HCT116 (cell line): ENCODE results near the gene APPBP2. TPM values are rescaled to one million over a fixed set of nuclear protein-coding genes. Genes with fewer than 3 reads are reported as not detected.

Source experiments
- ATAC-seq: fragments of 200-7000 bp; cut with Tn5 transposase; 2 replicates; pipeline ENCODE4 v1.9.1; 2020; ENCODE audit warnings: mild to moderate bottlenecking, moderate library complexity
- BruUV-seq: library from RNA; stranded (reverse); fragments of 400-500 nt; replicated peaks from 2 replicates; lab custom pipeline; 2021; lab: Mats Ljungman, UMichigan
- CTCF ChIA-PET: fragments of 300-600 bp; sonication (Branson Sonifier 250); formaldehyde crosslinking; loops from one replicate; lab custom pipeline; 2021; ENCODE audit warnings: antibody characterized with exemption; lab: Charles Lee
- POLR2A ChIA-PET: fragments of 300-600, 350-600 bp; sonication (Branson Sonifier 250); formaldehyde crosslinking; loops from one replicate; lab custom pipeline; 2021; ENCODE audit warnings: antibody characterized with exemption; lab: Charles Lee
- RAD21 ChIA-PET, 2 experiments: fragments of 300-600 bp; sonication (Branson Sonifier 250); formaldehyde crosslinking; loops; one replicate each; lab custom pipeline; 2023; ENCODE audit warnings: low total read pairs in 2 of 2; ENCODE audit not compliant: uncharacterized antibody in 2 of 2, unreplicated experiment in 2 of 2, low non-redundant PET in 1 of 2; lab: Charles Lee
- DNase-seq: peaks from one replicate; pipeline ENCODE4 v3.0.0-alpha.2; 2010; ENCODE audit warnings: low read depth, low spot score
- H2AFZ ChIP-seq: fragments of 200-600 bp; shearing (Covaris generic), sonication (generic); 2 replicates; pipeline ENCODE4 v1.6.1; 2017; ENCODE audit warnings: low read depth, mixed run types, mixed read lengths, antibody characterized with exemption, low read length; ENCODE audit not compliant: poor library complexity, severe bottlenecking
- H3K27ac ChIP-seq: 2 replicates; pipeline ENCODE4 v1.5.1; 2012; ENCODE audit warnings: low read depth, low read length
- H3K27me3 ChIP-seq: fragments of 200-600 bp; sonication (generic); 2 replicates; pipeline ENCODE4 v1.6.1; 2016; ENCODE audit warnings: mixed run types, low read length, mixed read lengths; ENCODE audit not compliant: insufficient read depth
- H3K36me3 ChIP-seq, 2 experiments: fragments of 200-500 bp in 1 of 2; fragments of 200-600 bp in 1 of 2; sonication (Bioruptor generic) in 1 of 2; sonication (generic) in 1 of 2; 2 replicates each; pipeline versions ENCODE4 v1.5.1 to v1.6.1; 2014 to 2016; ENCODE audit warnings: low read length in 2 of 2, inconsistent platforms in 1 of 2, mixed read lengths in 1 of 2, mixed run types in 1 of 2; ENCODE audit not compliant: insufficient read depth in 2 of 2, control insufficient read depth in 1 of 2
- H3K4me1 ChIP-seq, 2 experiments: fragments of 200-600 bp in 1 of 2; sonication (generic) in 1 of 2; 2 replicates each; pipeline versions ENCODE4 v1.5.1 to v1.6.1; 2012 to 2017; ENCODE audit warnings: low read length in 2 of 2, inconsistent platforms in 1 of 2, mild to moderate bottlenecking in 1 of 2, mixed read lengths in 1 of 2, mixed run types in 1 of 2, moderate library complexity in 1 of 2; ENCODE audit not compliant: insufficient read depth in 2 of 2, control insufficient read depth in 1 of 2
- H3K4me2 ChIP-seq: fragments of 200-600 bp; sonication (generic); 2 replicates; pipeline ENCODE4 v1.6.1; 2017; ENCODE audit warnings: mixed run types, low read length, mixed read lengths
- H3K4me3 ChIP-seq, 2 experiments: fragments of 200-600 bp in 1 of 2; sonication (generic) in 1 of 2; replicated peaks in 1 of 2; 2 replicates each; pipeline ENCODE4 v1.5.1; 2011 to 2016; ENCODE audit warnings: low read length in 2 of 2, control low read depth in 1 of 2, low read depth in 1 of 2, mild to moderate bottlenecking in 1 of 2, mixed read lengths in 1 of 2, mixed run types in 1 of 2
- H3K79me2 ChIP-seq: fragments of 200-600 bp; sonication (generic); 2 replicates; pipeline ENCODE4 v1.6.1; 2017; ENCODE audit warnings: mild to moderate bottlenecking, mixed run types, low read length, moderate library complexity, mixed read lengths; ENCODE audit not compliant: insufficient read depth
- H3K9ac ChIP-seq: fragments of 200-600 bp; sonication (generic); 2 replicates; pipeline ENCODE4 v1.6.1; 2016; ENCODE audit warnings: low read length, mixed read lengths
- H3K9me2 ChIP-seq: fragments of 200-600 bp; sonication (generic), shearing (Covaris generic); 2 replicates; pipeline ENCODE4 v1.6.1; 2017; ENCODE audit warnings: mixed run types, mild to moderate bottlenecking, moderate library complexity; ENCODE audit not compliant: insufficient read depth
- H3K9me3 ChIP-seq, 2 experiments: fragments of 200-500 bp in 1 of 2; fragments of 200-600 bp in 1 of 2; sonication (Bioruptor generic) in 1 of 2; sonication (generic) in 1 of 2; 2 replicates each; pipeline ENCODE4 v1.6.1; 2014 to 2017; ENCODE audit warnings: low read length in 2 of 2, mixed read lengths in 2 of 2, inconsistent platforms in 1 of 2, low read depth in 1 of 2, mild to moderate bottlenecking in 1 of 2, mixed run types in 1 of 2, moderate library complexity in 1 of 2; ENCODE audit not compliant: control insufficient read depth in 1 of 2, insufficient read depth in 1 of 2
- H4K20me1 ChIP-seq: fragments of 200-600 bp; sonication (generic), shearing (Covaris generic); 2 replicates; pipeline ENCODE4 v1.6.1; 2017; ENCODE audit warnings: mixed run types, mild to moderate bottlenecking, moderate library complexity; ENCODE audit not compliant: insufficient read depth
- CEBPB ChIP-seq: IDR thresholded peaks from 2 replicates; pipeline ENCODE4 v1.6.1; 2012; ENCODE audit warnings: low read depth
- ELF1 ChIP-seq: IDR thresholded peaks from 2 replicates; pipeline ENCODE4 v1.6.1; 2012; ENCODE audit warnings: low read depth, borderline replicate concordance
- FOSL1 ChIP-seq: IDR thresholded peaks from 2 replicates; pipeline ENCODE4 v1.6.1; 2012; ENCODE audit warnings: low read depth
- POLR2AphosphoS5 ChIP-seq: IDR thresholded peaks from 2 replicates; pipeline ENCODE4 v1.6.1; 2011; ENCODE audit warnings: mild to moderate bottlenecking, low read depth, low read length, moderate library complexity
- RAD21 ChIP-seq: IDR thresholded peaks from 2 replicates; pipeline ENCODE4 v1.6.1; 2012; ENCODE audit warnings: low read depth, mild to moderate bottlenecking
- SP1 ChIP-seq: IDR thresholded peaks from 2 replicates; pipeline ENCODE4 v1.6.1; 2012; ENCODE audit warnings: low read depth
- SRF ChIP-seq: IDR thresholded peaks from 2 replicates; pipeline ENCODE4 v1.6.1; 2012; ENCODE audit warnings: low read depth
- TCF7L2 ChIP-seq: IDR thresholded peaks from 2 replicates; pipeline ENCODE4 v1.7.0; 2011; ENCODE audit warnings: borderline replicate concordance, inconsistent platforms; ENCODE audit not compliant: insufficient read depth, insufficient read length; ENCODE audit errors: extremely low read depth
- ZFX ChIP-seq: fragments of 450-650 bp; IDR thresholded peaks from 2 replicates; pipeline ENCODE4 v1.6.1; 2017
- ZNF274 ChIP-seq: fragments of 200-500 bp; sonication (Bioruptor generic); IDR thresholded peaks from 2 replicates; pipeline ENCODE4 v1.6.1; 2014; ENCODE audit warnings: mild to moderate bottlenecking, low read depth, low read length, inconsistent platforms
- intact Hi-C: fragments of 100-400 bp; cut with micrococcal nuclease; formaldehyde crosslinking; loops from 2 replicates; pipeline ENCODE4 v1.10.0; 2022
- total RNA-seq: library from RNA; stranded (reverse); gene quantifications from one replicate; pipeline ENCODE4 v1.2.1, GENCODE V29; 2021; ENCODE audit not compliant: unreplicated experiment
- TF ChIP-seq, protein P1 (sequence below), 3 experiments: fragments of 200-600 bp in 1 of 3; sonication (generic) in 1 of 3; IDR thresholded peaks in 2 of 3; conservative IDR thresholded peaks in 1 of 3; 2 replicates each; pipeline ENCODE4 v1.5.1; 2012 to 2017; ENCODE audit warnings: low read depth in 2 of 3, low read length in 2 of 3, antibody characterized with exemption in 1 of 3, borderline replicate concordance in 1 of 3, control low read depth in 1 of 3, mild to moderate bottlenecking in 1 of 3, mixed read lengths in 1 of 3, mixed run types in 1 of 3, moderate library complexity in 1 of 3; ENCODE audit not compliant: insufficient read depth in 1 of 3
- TF ChIP-seq, protein P2 (sequence below): IDR thresholded peaks from 2 replicates; pipeline ENCODE4 v1.6.1; 2012
- TF ChIP-seq, protein P3 (sequence below): IDR thresholded peaks from 2 replicates; pipeline ENCODE4 v1.6.1; 2012; ENCODE audit warnings: low read depth

Gene APPBP2
- total RNA-seq, 1 experiment from 2014 or later: 35.8 TPM

DNA sequence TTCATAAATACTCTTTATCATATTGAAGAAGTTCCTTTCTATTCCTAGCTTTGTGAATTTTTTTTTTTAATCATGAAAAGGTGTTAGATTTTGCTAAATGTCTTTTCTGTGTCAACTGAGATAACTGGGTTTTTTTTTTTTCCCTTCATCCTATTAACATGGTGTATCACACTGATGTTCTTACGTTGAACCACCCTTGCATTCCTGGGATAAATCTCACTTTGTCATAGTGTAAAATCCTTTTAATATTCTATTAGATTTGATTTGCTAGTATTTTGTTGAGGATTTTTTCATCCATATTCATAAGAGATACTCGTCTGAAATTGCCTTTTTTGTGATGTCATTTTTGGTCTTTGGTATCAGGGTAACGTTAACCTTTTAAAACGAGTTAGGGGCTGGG, 54.6 kb downstream of the APPBP2 start:
- ChIA-PET RAD21 (no interaction called here), POLR2A (no interaction called here), CTCF (no interaction called here)
- no peak overlapping the region for H3K4me3 ChIP-seq
- no peaks in the 10 kb centered on the region for H4K20me1 ChIP-seq
- no peak overlapping the region for H2AFZ ChIP-seq
- no peaks in the 10 kb centered on the region for H3K27me3 ChIP-seq
- no peak overlapping the region for H3K4me2 ChIP-seq
- no peak overlapping the region for H3K9ac ChIP-seq
- no peaks in the 10 kb centered on the region for H3K9me2 ChIP-seq
- no peak for ATAC-seq
- DNase-seq: no peak
- no peaks in the 10 kb centered on the region for H3K79me2 ChIP-seq
- H3K9me3 ChIP-seq: no peaks in the 10 kb centered on the region
- H3K27ac ChIP-seq: no peak overlapping the region
- peaks cover 10% of the 10 kb centered on the region in 2 experiments for H3K4me1 ChIP-seq
- no TSS peak for BruUV-seq
- intact Hi-C loops: no loop called here
- TF ChIP-seq, protein P1, sequence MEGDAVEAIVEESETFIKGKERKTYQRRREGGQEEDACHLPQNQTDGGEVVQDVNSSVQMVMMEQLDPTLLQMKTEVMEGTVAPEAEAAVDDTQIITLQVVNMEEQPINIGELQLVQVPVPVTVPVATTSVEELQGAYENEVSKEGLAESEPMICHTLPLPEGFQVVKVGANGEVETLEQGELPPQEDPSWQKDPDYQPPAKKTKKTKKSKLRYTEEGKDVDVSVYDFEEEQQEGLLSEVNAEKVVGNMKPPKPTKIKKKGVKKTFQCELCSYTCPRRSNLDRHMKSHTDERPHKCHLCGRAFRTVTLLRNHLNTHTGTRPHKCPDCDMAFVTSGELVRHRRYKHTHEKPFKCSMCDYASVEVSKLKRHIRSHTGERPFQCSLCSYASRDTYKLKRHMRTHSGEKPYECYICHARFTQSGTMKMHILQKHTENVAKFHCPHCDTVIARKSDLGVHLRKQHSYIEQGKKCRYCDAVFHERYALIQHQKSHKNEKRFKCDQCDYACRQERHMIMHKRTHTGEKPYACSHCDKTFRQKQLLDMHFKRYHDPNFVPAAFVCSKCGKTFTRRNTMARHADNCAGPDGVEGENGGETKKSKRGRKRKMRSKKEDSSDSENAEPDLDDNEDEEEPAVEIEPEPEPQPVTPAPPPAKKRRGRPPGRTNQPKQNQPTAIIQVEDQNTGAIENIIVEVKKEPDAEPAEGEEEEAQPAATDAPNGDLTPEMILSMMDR (IDR thresholded peaks at IDR 0.05 in 2 of 3, conservative IDR thresholded peaks at IDR 0.05 in 1 of 3; ENCODE audit: borderline replicate concordance in 1 of 3, insufficient read depth in 1 of 3, low read depth in 2 of 3, low read length in 2 of 3): no peak
- no peak for TF ChIP-seq SP1
- TF ChIP-seq TCF7L2: no peak
- TF ChIP-seq SRF: no peak
- no peak for TF ChIP-seq RAD21
- TF ChIP-seq, protein P2, sequence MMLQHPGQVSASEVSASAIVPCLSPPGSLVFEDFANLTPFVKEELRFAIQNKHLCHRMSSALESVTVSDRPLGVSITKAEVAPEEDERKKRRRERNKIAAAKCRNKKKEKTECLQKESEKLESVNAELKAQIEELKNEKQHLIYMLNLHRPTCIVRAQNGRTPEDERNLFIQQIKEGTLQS: no peak
- no peak for TF ChIP-seq ZFX
- no peak for TF ChIP-seq POLR2AphosphoS5
- no peak for TF ChIP-seq ZNF274
- TF ChIP-seq FOSL1: no peak
- TF ChIP-seq ELF1: no peak
- TF ChIP-seq, protein P3, sequence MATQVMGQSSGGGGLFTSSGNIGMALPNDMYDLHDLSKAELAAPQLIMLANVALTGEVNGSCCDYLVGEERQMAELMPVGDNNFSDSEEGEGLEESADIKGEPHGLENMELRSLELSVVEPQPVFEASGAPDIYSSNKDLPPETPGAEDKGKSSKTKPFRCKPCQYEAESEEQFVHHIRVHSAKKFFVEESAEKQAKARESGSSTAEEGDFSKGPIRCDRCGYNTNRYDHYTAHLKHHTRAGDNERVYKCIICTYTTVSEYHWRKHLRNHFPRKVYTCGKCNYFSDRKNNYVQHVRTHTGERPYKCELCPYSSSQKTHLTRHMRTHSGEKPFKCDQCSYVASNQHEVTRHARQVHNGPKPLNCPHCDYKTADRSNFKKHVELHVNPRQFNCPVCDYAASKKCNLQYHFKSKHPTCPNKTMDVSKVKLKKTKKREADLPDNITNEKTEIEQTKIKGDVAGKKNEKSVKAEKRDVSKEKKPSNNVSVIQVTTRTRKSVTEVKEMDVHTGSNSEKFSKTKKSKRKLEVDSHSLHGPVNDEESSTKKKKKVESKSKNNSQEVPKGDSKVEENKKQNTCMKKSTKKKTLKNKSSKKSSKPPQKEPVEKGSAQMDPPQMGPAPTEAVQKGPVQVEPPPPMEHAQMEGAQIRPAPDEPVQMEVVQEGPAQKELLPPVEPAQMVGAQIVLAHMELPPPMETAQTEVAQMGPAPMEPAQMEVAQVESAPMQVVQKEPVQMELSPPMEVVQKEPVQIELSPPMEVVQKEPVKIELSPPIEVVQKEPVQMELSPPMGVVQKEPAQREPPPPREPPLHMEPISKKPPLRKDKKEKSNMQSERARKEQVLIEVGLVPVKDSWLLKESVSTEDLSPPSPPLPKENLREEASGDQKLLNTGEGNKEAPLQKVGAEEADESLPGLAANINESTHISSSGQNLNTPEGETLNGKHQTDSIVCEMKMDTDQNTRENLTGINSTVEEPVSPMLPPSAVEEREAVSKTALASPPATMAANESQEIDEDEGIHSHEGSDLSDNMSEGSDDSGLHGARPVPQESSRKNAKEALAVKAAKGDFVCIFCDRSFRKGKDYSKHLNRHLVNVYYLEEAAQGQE: no peak
- TF ChIP-seq CEBPB: no peak
- TF ChIP-seq, all 23 proteins: peak for 0
- H3K36me3 ChIP-seq: no peaks in the 10 kb centered on the region; a peak in 1 of 4 replicates
